HCT116 (cell line): ENCODE measurements around the gene NXPH1. TPM values are rescaled to one million over a fixed set of nuclear protein-coding genes. Genes with fewer than 3 reads are reported as not detected.

ENCODE experiments used
- ATAC-seq: fragments of 200-7000 bp; cut with Tn5 transposase; 2 replicates; pipeline ENCODE4 v1.9.1; 2020; ENCODE audit warnings: mild to moderate bottlenecking, moderate library complexity
- BruUV-seq: library from RNA; stranded (reverse); fragments of 400-500 nt; replicated peaks from 2 replicates; lab custom pipeline; 2021; lab: Mats Ljungman, UMichigan
- CTCF ChIA-PET: fragments of 300-600 bp; sonication (Branson Sonifier 250); formaldehyde crosslinking; loops from one replicate; lab custom pipeline; 2021; ENCODE audit warnings: antibody characterized with exemption; lab: Charles Lee
- POLR2A ChIA-PET: fragments of 300-600, 350-600 bp; sonication (Branson Sonifier 250); formaldehyde crosslinking; loops from one replicate; lab custom pipeline; 2021; ENCODE audit warnings: antibody characterized with exemption; lab: Charles Lee
- RAD21 ChIA-PET, 2 experiments: fragments of 300-600 bp; sonication (Branson Sonifier 250); formaldehyde crosslinking; loops; one replicate each; lab custom pipeline; 2023; ENCODE audit warnings: low total read pairs in 2 of 2; ENCODE audit not compliant: uncharacterized antibody in 2 of 2, unreplicated experiment in 2 of 2, low non-redundant PET in 1 of 2; lab: Charles Lee
- DNase-seq: peaks from one replicate; pipeline ENCODE4 v3.0.0-alpha.2; 2010; ENCODE audit warnings: low read depth, low spot score
- H2AFZ ChIP-seq: fragments of 200-600 bp; shearing (Covaris generic), sonication (generic); 2 replicates; pipeline ENCODE4 v1.6.1; 2017; ENCODE audit warnings: low read depth, mixed run types, mixed read lengths, antibody characterized with exemption, low read length; ENCODE audit not compliant: poor library complexity, severe bottlenecking
- H3K27ac ChIP-seq: 2 replicates; pipeline ENCODE4 v1.5.1; 2012; ENCODE audit warnings: low read depth, low read length
- H3K27me3 ChIP-seq: fragments of 200-600 bp; sonication (generic); 2 replicates; pipeline ENCODE4 v1.6.1; 2016; ENCODE audit warnings: mixed run types, low read length, mixed read lengths; ENCODE audit not compliant: insufficient read depth
- H3K36me3 ChIP-seq, 2 experiments: fragments of 200-500 bp in 1 of 2; fragments of 200-600 bp in 1 of 2; sonication (Bioruptor generic) in 1 of 2; sonication (generic) in 1 of 2; 2 replicates each; pipeline versions ENCODE4 v1.5.1 to v1.6.1; 2014 to 2016; ENCODE audit warnings: low read length in 2 of 2, inconsistent platforms in 1 of 2, mixed read lengths in 1 of 2, mixed run types in 1 of 2; ENCODE audit not compliant: insufficient read depth in 2 of 2, control insufficient read depth in 1 of 2
- H3K4me1 ChIP-seq, 2 experiments: fragments of 200-600 bp in 1 of 2; sonication (generic) in 1 of 2; 2 replicates each; pipeline versions ENCODE4 v1.5.1 to v1.6.1; 2012 to 2017; ENCODE audit warnings: low read length in 2 of 2, inconsistent platforms in 1 of 2, mild to moderate bottlenecking in 1 of 2, mixed read lengths in 1 of 2, mixed run types in 1 of 2, moderate library complexity in 1 of 2; ENCODE audit not compliant: insufficient read depth in 2 of 2, control insufficient read depth in 1 of 2
- H3K4me2 ChIP-seq: fragments of 200-600 bp; sonication (generic); 2 replicates; pipeline ENCODE4 v1.6.1; 2017; ENCODE audit warnings: mixed run types, low read length, mixed read lengths
- H3K4me3 ChIP-seq, 2 experiments: fragments of 200-600 bp in 1 of 2; sonication (generic) in 1 of 2; replicated peaks in 1 of 2; 2 replicates each; pipeline ENCODE4 v1.5.1; 2011 to 2016; ENCODE audit warnings: low read length in 2 of 2, control low read depth in 1 of 2, low read depth in 1 of 2, mild to moderate bottlenecking in 1 of 2, mixed read lengths in 1 of 2, mixed run types in 1 of 2
- H3K79me2 ChIP-seq: fragments of 200-600 bp; sonication (generic); 2 replicates; pipeline ENCODE4 v1.6.1; 2017; ENCODE audit warnings: mild to moderate bottlenecking, mixed run types, low read length, moderate library complexity, mixed read lengths; ENCODE audit not compliant: insufficient read depth
- H3K9ac ChIP-seq: fragments of 200-600 bp; sonication (generic); 2 replicates; pipeline ENCODE4 v1.6.1; 2016; ENCODE audit warnings: low read length, mixed read lengths
- H3K9me2 ChIP-seq: fragments of 200-600 bp; sonication (generic), shearing (Covaris generic); 2 replicates; pipeline ENCODE4 v1.6.1; 2017; ENCODE audit warnings: mixed run types, mild to moderate bottlenecking, moderate library complexity; ENCODE audit not compliant: insufficient read depth
- H3K9me3 ChIP-seq, 2 experiments: fragments of 200-500 bp in 1 of 2; fragments of 200-600 bp in 1 of 2; sonication (Bioruptor generic) in 1 of 2; sonication (generic) in 1 of 2; 2 replicates each; pipeline ENCODE4 v1.6.1; 2014 to 2017; ENCODE audit warnings: low read length in 2 of 2, mixed read lengths in 2 of 2, inconsistent platforms in 1 of 2, low read depth in 1 of 2, mild to moderate bottlenecking in 1 of 2, mixed run types in 1 of 2, moderate library complexity in 1 of 2; ENCODE audit not compliant: control insufficient read depth in 1 of 2, insufficient read depth in 1 of 2
- H4K20me1 ChIP-seq: fragments of 200-600 bp; sonication (generic), shearing (Covaris generic); 2 replicates; pipeline ENCODE4 v1.6.1; 2017; ENCODE audit warnings: mixed run types, mild to moderate bottlenecking, moderate library complexity; ENCODE audit not compliant: insufficient read depth
- CTCF ChIP-seq, 3 experiments: fragments of 200-600 bp in 1 of 3; sonication (generic) in 1 of 3; IDR thresholded peaks in 2 of 3; conservative IDR thresholded peaks in 1 of 3; 2 replicates each; pipeline ENCODE4 v1.5.1; 2012 to 2017; ENCODE audit warnings: low read depth in 2 of 3, low read length in 2 of 3, antibody characterized with exemption in 1 of 3, borderline replicate concordance in 1 of 3, control low read depth in 1 of 3, mild to moderate bottlenecking in 1 of 3, mixed read lengths in 1 of 3, mixed run types in 1 of 3, moderate library complexity in 1 of 3; ENCODE audit not compliant: insufficient read depth in 1 of 3
- EZH2 ChIP-seq: fragments of 200-600 bp; sonication (generic); IDR thresholded peaks from 2 replicates; pipeline ENCODE4 v1.6.1; 2017; ENCODE audit warnings: antibody characterized with exemption, mixed run types
- EZH2phosphoT487 ChIP-seq: fragments of 200-600 bp; IDR thresholded peaks from 2 replicates; pipeline ENCODE4 v1.6.1; 2018; ENCODE audit warnings: antibody characterized with exemption, borderline replicate concordance
- POLR2AphosphoS5 ChIP-seq: IDR thresholded peaks from 2 replicates; pipeline ENCODE4 v1.6.1; 2011; ENCODE audit warnings: mild to moderate bottlenecking, low read depth, low read length, moderate library complexity
- RAD21 ChIP-seq: IDR thresholded peaks from 2 replicates; pipeline ENCODE4 v1.6.1; 2012; ENCODE audit warnings: low read depth, mild to moderate bottlenecking
- SP1 ChIP-seq: IDR thresholded peaks from 2 replicates; pipeline ENCODE4 v1.6.1; 2012; ENCODE audit warnings: low read depth
- YY1 ChIP-seq: IDR thresholded peaks from 2 replicates; pipeline ENCODE4 v1.6.1; 2011; ENCODE audit warnings: low read length, low read depth, moderate library complexity, mild to moderate bottlenecking; ENCODE audit not compliant: insufficient replicate concordance; ENCODE audit errors: extremely low read depth
- ZNF274 ChIP-seq: fragments of 200-500 bp; sonication (Bioruptor generic); IDR thresholded peaks from 2 replicates; pipeline ENCODE4 v1.6.1; 2014; ENCODE audit warnings: mild to moderate bottlenecking, low read depth, low read length, inconsistent platforms
- intact Hi-C: fragments of 100-400 bp; cut with micrococcal nuclease; formaldehyde crosslinking; loops from 2 replicates; pipeline ENCODE4 v1.10.0; 2022
- total RNA-seq: library from RNA; stranded (reverse); gene quantifications from one replicate; pipeline ENCODE4 v1.2.1, GENCODE V29; 2021; ENCODE audit not compliant: unreplicated experiment

The NXPH1 gene
- total RNA-seq, 1 experiment from 2014 or later, result 0.17 TPM

GRCh38 chr7:8702807-8703206 is 269.4 kb downstream of the NXPH1 start:
- intact Hi-C loops, result no loop called here
- TF ChIP-seq CTCF (IDR thresholded peaks at IDR 0.05 in 2 of 3, conservative IDR thresholded peaks at IDR 0.05 in 1 of 3; ENCODE audit: borderline replicate concordance in 1 of 3, insufficient read depth in 1 of 3, low read depth in 2 of 3, low read length in 2 of 3) (0 out of 6 replicates have a peak, but pooled peaks of 1 of the 3 experiments have one; percentile 10), ZNF274 (no peak), YY1 (no peak), EZH2 (no peak), RAD21 (no peak), SP1 (no peak)
- no peaks in the 10 kb centered on the region for H3K4me1 ChIP-seq
- CTCF ChIA-PET, result no interaction called here
- ATAC-seq, result no peak
- H3K36me3 ChIP-seq, result no peaks in the 10 kb centered on the region
- no peak overlapping the region for H2AFZ ChIP-seq
- H4K20me1 ChIP-seq, result no peaks in the 10 kb centered on the region
- no peaks in the 10 kb centered on the region for H3K9me3 ChIP-seq
- H3K79me2 ChIP-seq, result no peaks in the 10 kb centered on the region
- no peak overlapping the region for H3K9ac ChIP-seq
- POLR2A ChIA-PET, result no interaction called here
- H3K27ac ChIP-seq, result no peak overlapping the region
- no peak for DNase-seq
- no peaks in the 10 kb centered on the region for H3K9me2 ChIP-seq
- no peaks in the 10 kb centered on the region for H3K27me3 ChIP-seq
- no TSS peak for BruUV-seq
- H3K4me2 ChIP-seq, result no peak overlapping the region
- H3K4me3 ChIP-seq, result no peak overlapping the region
- RAD21 ChIA-PET, result no interaction called here

GRCh38 chr7:8710124-8710523 is 276.7 kb downstream of the NXPH1 start:
- BruUV-seq, result no TSS peak
- no peaks in the 10 kb centered on the region for H3K9me3 ChIP-seq
- H2AFZ ChIP-seq, result no peak overlapping the region
- DNase-seq (no peak), ATAC-seq (no peak)
- intact Hi-C loops, result no loop called here
- CTCF ChIA-PET, result no interaction called here
- H3K27me3 ChIP-seq, result no peaks in the 10 kb centered on the region
- H3K9me2 ChIP-seq, result no peaks in the 10 kb centered on the region
- no peaks in the 10 kb centered on the region for H3K4me1 ChIP-seq
- no peaks in the 10 kb centered on the region for H4K20me1 ChIP-seq
- no peak overlapping the region for H3K9ac ChIP-seq
- no peaks in the 10 kb centered on the region for H3K79me2 ChIP-seq
- POLR2A ChIA-PET, result no interaction called here
- H3K36me3 ChIP-seq, result no peaks in the 10 kb centered on the region
- no peak overlapping the region for H3K4me3 ChIP-seq
- RAD21 ChIA-PET, result no interaction called here
- H3K4me2 ChIP-seq, result no peak overlapping the region
- TF ChIP-seq ZNF274, result no peak
- TF ChIP-seq EZH2phosphoT487, result no peak
- TF ChIP-seq POLR2AphosphoS5, result no peak
- TF ChIP-seq, all 23 proteins: peak for 0
- H3K27ac ChIP-seq, result no peak overlapping the region
